T-helper 1 cell treated with Interleukin-12 subunit alpha and Interleukin-12 subunit beta and Interleukin-4 antibody, amounts not matched to agents 30 μg/mL and 1 μg/mL, for 36 hours (primary cell): Measurements from ENCODE around the gene NHERF2.

Experiments used
- H3K27ac Mint-ChIP-seq: one replicate; pipeline ENCODE4 v1.8.0; 2021; ENCODE audit warnings: mild to moderate bottlenecking, mixed read lengths
- H3K27me3 Mint-ChIP-seq: one replicate; pipeline ENCODE4 v1.8.0; 2021; ENCODE audit warnings: low read depth, mixed read lengths
- H3K36me3 Mint-ChIP-seq: one replicate; pipeline ENCODE4 v1.8.0; 2021; ENCODE audit warnings: low read depth, mixed read lengths
- H3K4me1 Mint-ChIP-seq: one replicate; pipeline ENCODE4 v1.8.0; 2021; ENCODE audit warnings: low read depth, mixed read lengths
- H3K4me3 Mint-ChIP-seq: one replicate; pipeline ENCODE4 v1.8.0; 2021; ENCODE audit warnings: mild to moderate bottlenecking, moderate library complexity, mixed read lengths
- H3K9me3 Mint-ChIP-seq: one replicate; pipeline ENCODE4 v1.8.0; 2021; ENCODE audit warnings: mixed read lengths

The NHERF2 gene

DNA sequence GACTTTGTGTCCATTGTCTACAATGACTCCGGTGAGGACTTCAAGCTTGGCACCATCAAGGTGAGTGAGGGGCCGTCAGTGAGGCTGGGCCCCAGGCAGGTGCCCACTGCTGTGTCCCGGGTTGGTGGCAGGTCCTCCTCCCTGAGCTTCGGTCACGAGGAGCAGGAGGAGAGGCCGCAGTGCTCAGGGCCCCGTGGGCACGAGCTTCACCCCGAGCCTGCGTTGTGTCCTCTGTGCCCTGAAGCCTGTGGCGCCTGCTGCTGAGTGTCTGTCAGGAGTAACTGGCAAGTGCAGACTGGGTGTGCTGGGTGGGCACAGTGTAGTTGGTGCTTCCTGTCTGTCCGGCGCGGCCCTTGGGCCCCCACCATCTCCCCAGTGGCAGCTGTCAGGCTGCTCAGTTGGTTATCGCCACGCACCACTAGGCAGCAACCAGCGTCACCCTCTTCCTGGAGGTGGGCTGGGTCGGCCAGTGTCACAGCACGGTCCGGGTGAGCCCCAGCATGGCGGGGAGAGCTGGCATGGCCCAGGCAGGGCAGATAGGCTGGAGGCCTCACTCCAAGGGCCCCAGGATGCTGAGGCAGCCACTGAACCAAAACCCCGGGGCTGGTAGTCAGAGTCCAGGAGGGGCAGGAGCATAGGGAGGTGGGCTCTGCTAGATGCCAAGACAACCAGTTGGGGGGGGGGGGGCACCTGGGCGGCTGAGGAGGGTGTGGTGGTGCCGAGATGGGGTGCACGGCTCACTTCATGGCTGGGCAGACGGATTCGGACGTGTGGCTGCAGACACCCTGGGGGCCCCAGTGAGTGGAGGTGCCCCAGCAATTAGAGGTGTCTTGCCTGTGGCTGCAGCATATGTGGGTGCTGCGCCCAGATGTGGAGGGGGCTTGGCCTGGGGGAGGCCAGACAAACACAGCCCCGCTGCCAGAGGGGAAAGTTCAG lies 60.4 kb downstream of the NHERF2 start:
- H3K27me3 Mint-ChIP-seq = no peaks in the 10 kb centered on the region
- no peaks in the 10 kb centered on the region for H3K9me3 Mint-ChIP-seq
- no peak overlapping the region for H3K27ac Mint-ChIP-seq
- H3K36me3 Mint-ChIP-seq = peaks cover 4% of the 10 kb centered on the region
- H3K4me3 Mint-ChIP-seq = no peak overlapping the region
- no peaks in the 10 kb centered on the region for H3K4me1 Mint-ChIP-seq

DNA sequence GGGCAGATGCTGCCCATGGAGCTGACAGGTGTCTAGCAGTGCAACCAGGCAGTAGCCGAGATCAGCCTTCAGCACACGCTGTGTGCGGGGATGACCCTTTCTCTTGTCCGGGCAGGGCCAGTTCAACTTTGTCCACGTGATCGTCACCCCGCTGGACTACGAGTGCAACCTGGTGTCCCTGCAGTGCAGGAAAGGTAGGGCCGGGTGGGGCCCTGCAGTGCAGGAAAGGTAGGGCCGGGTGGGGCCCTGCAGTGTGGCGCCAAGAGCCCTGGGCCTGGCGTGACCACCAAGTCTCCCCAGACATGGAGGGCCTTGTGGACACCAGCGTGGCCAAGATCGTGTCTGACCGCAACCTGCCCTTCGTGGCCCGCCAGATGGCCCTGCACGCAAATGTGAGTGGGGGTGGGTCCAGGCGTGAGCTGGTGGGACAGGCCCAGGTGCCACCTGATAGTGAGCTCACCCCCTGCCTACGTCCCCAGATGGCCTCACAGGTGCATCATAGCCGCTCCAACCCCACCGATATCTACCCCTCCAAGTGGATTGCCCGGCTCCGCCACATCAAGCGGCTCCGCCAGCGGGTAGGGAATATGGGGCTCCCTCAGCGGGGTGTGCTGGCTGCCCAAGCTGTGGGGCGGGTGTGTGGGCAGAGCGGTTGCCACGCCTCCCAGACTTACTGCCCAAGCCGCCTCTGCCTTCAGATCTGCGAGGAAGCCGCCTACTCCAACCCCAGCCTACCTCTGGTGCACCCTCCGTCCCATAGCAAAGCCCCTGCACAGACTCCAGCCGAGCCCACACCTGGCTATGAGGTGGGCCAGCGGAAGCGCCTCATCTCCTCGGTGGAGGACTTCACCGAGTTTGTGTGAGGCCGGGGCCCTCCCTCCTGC lies 61.3 kb downstream of the NHERF2 start:
- Mint-ChIP-seq H3K27ac (no peak overlapping the region), H3K4me3 (no peak overlapping the region)

More for the DNA sequence above, 61.3 kb downstream of the NHERF2 start:
- Mint-ChIP-seq H3K27me3 (no peaks in the 10 kb centered on the region), H3K9me3 (no peaks in the 10 kb centered on the region), H3K36me3 (no peaks in the 10 kb centered on the region), H3K4me1 (no peaks in the 10 kb centered on the region)
